WI38 (cell line): ENCODE measurements around the gene CD300LF.

Experiments used
- H3K4me3 ChIP-seq: 2 replicates; pipeline ENCODE4 v1.5.1; 2011; ENCODE audit warnings: low read depth, mild to moderate bottlenecking, control low read depth, low read length
- TF ChIP-seq, protein P1 (sequence below): IDR thresholded peaks from 2 replicates; pipeline ENCODE4 v1.5.1; 2012; ENCODE audit warnings: low read depth, mild to moderate bottlenecking, control low read depth, low read length

CD300LF gene

DNA sequence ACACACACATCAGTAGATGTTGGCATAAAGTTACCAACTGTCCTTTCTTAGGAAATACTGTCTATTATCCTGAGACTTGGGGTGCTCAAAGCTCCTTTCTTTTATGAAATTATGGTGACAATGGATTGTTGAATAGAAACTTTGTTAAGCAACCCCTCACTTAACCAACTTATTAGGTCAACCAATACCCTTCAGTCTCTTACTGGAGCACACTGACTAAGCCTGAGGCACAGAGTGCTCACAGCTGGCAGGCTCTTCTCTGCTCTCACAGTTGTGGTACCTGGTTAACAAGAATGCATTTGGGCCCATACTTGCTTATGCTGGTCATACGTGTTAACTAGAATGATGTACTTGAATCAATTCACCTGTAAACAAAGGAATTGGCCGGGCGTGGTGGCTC, 24.8 kb downstream of the CD300LF start:
- TF ChIP-seq, protein P1, sequence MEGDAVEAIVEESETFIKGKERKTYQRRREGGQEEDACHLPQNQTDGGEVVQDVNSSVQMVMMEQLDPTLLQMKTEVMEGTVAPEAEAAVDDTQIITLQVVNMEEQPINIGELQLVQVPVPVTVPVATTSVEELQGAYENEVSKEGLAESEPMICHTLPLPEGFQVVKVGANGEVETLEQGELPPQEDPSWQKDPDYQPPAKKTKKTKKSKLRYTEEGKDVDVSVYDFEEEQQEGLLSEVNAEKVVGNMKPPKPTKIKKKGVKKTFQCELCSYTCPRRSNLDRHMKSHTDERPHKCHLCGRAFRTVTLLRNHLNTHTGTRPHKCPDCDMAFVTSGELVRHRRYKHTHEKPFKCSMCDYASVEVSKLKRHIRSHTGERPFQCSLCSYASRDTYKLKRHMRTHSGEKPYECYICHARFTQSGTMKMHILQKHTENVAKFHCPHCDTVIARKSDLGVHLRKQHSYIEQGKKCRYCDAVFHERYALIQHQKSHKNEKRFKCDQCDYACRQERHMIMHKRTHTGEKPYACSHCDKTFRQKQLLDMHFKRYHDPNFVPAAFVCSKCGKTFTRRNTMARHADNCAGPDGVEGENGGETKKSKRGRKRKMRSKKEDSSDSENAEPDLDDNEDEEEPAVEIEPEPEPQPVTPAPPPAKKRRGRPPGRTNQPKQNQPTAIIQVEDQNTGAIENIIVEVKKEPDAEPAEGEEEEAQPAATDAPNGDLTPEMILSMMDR, result no peak
- no peak overlapping the region for H3K4me3 ChIP-seq

DNA sequence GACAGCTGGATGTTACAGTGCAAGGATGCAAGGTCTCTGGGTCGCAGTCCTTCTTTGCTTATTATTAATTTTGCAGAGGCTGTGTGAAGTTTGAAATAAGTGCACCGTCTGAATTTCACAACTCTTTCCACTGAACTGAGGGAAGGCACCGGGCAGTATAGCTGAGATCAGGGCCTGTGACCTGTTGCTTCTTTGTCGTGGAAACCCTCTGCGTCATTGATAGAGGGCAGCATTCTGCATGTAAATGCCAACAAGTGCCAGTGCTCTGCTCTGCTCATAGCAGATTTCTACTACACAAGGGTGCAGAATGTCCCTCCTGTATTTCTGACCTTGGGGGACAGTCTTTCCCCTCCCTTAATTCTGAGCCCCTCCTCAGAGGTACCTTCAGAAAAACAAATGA, 26.0 kb downstream of the CD300LF start:
- TF ChIP-seq, protein P1, result no peak

DNA sequence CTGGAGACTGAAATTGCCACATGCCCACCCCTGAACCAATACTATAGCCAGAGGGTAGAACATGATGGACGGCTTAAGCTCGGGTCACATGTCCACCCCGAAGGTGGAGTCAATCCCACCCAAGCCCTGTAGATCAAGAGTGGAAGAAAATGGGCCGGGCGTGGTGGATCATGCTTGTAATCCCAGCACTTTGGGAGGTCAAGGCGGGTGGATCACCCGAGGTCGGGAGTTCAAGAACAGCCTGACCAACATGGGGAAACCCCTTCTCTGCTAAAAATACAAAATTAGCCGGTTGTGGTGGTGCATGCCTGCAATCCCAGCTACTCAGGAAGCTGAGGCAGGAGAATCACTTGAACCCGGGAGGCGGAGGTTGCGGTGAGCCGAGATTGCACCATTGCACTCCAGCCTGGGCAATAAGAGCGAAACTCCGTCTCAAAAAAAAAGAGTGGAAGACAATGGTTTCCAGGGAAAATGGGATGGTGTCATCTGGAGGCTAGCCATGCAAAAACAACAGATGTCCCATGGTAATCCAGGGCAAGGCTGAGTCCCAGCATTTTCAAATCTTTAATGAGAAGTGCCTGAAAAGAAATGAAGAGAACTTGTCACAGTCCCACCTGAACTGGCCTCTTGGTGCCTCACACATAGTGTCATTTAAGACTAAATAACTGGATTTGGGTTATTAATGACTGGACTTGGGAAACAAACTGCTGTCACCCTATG, 30.1 kb downstream of the CD300LF start:
- no peak overlapping the region for H3K4me3 ChIP-seq
- TF ChIP-seq, protein P1, result no peak

More for the DNA sequence above, 26.0 kb downstream of the CD300LF start:
- no peak overlapping the region for H3K4me3 ChIP-seq

DNA sequence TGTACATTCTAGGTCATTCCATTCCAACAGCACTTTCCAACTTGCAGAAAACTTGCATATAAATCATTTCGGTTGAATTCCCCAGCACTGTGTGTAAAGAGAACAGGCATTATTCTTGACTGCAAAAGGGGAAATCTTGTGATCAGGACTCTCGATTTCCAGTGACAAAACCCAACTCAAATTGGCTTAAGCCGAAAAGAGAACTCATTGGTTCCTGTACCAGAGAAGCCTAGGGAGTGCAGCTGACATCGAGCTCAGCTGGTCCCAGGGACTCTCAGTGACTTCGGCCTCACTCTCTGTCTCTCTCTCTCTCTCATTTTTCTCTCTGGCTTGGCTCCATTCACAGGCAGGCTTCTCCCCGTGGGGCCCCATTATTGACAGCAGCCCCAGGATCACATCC, 30.7 kb downstream of the CD300LF start:
- H3K4me3 ChIP-seq, result no peak overlapping the region
- TF ChIP-seq, protein P1, result no peak

DNA sequence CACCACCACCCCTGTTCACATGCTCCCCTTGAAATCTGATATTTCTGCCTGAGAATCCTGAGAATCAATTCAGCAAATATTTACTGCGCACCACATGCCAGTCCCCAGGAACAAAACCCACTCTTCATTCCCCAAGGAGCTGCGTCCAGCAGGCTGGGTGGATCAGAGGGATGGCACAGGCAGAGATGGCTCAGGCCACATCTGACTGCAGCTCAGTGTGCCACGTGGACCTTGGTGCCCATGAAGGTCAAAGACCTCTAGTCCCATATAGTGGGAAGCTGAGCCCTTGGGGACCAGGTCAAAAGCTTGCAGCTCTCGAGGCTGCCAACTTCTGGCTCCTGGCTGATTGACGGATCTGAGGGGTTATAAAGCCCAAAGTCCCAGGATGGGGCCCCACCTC, 31.8 kb downstream of the CD300LF start:
- TF ChIP-seq, protein P1, result no peak
- H3K4me3 ChIP-seq, result no peak overlapping the region

DNA sequence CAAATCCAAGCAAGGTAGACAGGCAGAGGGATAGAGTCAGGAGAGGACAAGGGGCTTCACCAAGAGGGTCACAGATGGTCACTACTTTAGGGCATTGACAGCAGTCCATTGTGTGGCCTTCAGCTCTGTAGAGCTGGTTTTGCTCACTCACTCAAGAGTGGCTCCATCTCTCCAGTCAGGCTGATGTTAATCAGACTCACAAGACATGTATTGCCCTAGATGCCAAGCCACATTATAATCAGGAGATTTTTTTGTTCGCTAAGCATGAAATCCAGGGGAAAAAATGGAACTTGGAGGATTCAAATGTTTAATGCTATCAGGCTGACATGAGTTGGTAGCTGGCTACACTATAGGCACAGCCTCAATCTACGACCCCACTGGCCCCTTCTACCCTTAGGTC, 32.5 kb downstream of the CD300LF start:
- TF ChIP-seq, protein P1, result no peak
- no peak overlapping the region for H3K4me3 ChIP-seq

DNA sequence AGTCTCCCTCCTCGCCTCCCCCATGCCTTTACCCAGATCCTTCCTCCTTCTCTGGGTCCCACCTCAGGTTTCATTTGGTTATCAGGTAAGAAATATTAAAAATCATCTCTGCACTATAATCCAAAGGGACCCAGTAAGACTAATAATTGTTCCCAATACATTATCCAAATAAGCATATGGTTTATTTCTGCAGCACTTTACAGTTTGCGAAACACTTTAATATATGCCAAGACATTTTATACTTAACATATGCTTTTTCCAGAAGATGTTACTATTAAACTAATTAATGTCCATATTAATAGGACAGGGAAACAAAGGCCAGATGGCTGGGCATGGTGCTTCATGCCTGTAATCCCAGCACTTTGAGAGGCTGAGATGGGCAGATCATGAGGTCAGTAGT, 33.3 kb downstream of the CD300LF start:
- TF ChIP-seq, protein P1, result no peak
- no peak overlapping the region for H3K4me3 ChIP-seq
